ENCODE results near the gene GFI1B.
"Not testable (repeated sequence)": the region's sequence is repeated elsewhere in the genome, so short reads cannot be mapped to it uniquely, and the experiment has no call there.

GFI1B gene

DNA sequence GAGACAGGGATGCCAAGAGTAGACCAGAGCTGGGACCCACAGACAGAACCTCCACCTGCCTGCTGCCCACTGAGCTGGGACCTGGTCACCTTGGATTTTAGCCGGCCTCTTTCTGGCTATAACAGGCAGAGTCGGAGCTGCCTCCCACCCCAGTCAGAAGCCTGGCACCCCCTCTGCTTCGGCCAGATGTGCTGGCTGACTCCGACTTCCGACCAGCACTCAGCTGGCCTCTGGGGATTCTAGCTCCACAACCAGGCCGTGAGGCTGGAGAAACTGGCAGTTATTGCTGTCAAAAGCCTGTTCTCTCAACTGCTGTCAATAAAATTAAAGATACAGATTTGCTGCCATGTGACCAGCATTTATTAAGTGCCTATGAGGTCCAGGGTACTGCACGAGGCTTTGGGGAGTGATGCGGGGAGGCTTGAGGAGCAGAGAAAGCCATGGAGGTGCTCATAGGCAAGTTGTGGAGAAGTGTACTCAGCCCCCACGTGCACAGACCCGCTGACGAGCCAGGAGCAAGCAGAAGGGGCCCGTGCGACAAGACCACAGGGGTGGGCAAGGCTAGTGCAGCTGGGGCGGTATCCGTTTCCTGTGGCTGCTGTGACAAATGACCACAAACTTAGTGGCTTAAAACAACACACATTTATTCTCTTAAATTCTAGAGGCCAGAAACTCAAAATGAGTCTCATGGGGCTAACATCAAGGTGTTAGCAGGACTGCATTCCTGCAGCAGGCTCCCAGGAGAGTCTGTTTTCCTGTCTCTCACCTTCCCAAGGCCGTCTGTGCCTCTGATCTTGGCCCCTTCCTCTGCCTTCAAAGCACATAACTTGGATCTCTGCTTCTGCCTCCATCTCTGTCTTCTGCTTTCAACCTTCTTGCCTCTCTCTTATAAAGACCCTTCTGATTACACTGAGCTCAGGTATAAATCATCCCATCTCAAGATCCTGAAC, 13.1 kb downstream of the GFI1B start:
- no peak for DNase-seq (ENCODE audit: low read depth)

DNA sequence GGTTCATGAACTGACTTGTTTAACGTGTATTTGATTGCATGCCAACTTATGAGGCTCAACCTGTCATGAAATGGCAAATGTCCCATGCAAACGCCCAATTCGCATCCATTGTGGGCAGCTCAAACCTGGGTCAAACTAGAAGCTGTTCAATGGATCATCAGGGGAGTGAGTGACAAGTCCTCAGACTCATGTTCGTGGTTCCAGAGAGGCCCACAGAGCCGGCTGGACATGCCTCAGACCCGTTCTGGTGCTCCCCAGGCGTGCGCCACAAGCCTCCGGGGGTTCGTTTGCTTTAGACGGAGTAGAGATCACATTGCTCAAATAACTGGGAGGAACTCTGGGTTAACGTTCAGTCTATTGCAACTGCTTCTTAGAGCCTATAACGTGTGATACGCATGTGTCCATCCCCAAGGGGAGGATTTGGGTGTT, 15.0 kb downstream of the GFI1B start:
- DNase-seq (ENCODE audit: low read depth), result no peak

DNA sequence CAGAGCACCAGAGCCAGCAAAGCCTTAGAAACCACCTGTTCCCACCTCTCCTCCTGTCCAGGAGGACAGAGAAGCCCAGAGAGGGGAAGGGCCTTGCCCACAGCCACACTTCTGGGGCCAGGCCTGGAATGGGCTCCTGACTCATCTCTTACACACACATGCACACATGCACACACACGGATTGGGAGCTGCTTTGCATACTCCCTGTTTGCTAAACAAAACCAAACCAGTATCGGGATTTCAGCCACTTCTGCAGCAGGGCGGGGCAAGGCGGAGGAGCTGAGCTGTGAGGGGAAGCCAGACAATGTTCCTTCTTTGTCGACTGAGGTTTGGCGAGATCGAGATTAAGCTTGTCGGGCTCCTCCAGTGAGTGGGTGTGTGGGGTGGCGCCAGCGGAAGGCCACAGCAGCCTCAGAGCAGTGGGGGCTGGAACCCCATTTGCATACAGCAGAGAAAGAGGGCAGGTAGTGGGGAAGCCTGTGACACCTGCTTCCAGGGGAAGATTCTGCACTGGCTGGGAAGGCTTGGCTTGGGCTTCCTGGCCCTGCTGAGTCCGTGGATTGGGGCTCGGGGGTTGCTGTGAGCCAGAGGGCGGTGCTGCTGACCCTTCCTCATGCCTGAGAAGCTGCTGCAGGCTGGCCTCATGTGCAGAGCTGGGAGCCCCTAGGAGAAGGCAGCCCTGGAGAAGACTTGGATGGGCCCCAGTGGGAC, 16.1 kb downstream of the GFI1B start:
- no peak for DNase-seq (ENCODE audit: low read depth)

DNA sequence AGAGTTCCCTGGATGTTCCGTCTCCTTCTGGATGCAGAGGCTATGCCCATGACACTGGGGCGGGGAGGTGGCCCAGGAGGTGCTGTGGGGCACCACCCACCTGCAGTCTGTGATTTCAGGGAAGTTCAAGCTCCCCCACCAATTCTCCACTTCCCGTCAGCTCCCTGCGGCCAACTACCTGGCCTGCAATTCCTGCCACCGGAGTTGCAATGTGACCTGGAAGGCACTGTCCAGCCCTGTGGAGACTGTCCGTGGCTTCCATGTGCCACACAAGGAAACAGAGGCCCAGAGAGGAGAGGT, 16.6 kb downstream of the GFI1B start:
- DNase-seq (ENCODE audit: low read depth), result no peak

DNA sequence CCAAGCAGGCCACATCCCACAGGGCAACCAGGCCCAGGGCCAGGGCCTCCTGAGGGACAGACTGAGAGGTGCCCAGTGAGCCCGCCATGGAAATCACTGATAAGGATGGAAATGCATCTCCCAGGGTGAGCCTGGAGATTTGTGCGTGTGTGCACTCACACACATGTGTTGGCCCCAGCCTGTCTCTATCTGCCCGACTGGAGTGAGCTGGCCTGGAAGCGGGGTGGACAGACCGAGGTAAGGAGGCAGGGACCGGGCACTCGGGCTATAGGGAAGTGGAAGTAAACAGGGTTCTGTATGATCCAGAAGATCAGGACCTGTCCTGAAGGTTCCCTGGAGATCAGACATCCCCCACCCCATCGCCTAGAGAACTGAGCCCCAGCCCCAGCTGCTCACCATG, 17.4 kb downstream of the GFI1B start:
- DNase-seq (ENCODE audit: low read depth), result no peak

DNA sequence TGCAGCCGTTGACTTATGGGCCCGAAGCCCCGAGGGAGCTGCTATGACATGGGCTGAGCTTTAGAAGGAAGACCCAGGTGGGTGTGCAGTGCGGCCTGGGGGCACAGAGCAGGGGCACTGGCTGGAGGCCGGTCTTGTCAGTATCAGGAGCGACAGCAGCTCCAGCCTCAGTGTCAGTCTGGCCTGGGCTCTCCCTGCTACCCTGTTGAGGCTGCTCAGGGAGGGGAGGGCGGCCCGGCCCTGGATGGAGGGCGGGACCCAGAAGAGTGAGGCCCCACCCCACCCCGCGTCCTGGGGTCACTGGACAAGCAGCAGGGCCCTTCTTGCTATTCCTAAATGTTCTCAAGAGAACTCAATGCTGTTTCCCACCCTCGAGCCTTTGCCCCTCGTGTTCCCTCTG, 18.0 kb downstream of the GFI1B start:
- no peak for DNase-seq (ENCODE audit: low read depth)

DNA sequence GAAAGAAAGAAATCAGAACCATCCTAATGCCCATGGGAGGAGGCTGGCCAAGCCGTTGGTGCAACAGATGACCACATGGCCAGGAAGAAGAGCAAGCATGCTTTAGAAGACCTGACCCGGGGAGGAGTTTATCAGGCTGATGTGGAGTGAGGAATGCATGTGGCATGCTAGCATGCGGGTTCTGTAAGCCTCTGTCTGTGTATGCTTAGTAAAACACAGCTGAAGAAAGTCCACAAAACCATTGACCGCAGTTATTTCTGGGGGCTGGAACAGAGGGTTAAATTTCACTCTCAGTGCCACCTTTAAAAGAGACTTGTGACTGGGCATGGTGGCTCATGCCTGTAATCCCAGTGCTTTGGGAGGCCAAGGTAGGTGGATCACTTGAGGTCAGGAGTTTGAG, 19.1 kb downstream of the GFI1B start:
- DNase-seq (ENCODE audit: low read depth), result no peak

DNA sequence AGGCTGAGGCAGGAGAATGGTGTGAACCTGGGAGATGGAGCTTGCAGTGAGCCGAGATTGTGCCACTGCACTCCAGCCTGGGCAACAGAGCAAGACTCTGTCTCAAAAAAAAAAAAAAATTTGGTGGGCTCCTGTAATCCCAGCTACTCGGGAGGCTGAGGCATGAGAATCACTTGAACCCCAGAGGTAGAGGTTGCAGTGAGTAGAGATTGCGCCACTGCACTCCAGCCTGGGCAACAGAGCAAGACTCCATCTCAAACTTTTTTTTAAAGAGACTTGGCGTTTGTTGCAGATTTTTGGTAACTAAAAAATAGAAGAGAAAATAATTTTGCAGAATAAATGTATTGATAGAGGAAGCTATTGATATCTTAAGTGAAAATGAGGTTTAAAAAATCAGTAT, 19.7 kb downstream of the GFI1B start:
- not testable (repeated sequence) for DNase-seq (ENCODE audit: low read depth)

DNA sequence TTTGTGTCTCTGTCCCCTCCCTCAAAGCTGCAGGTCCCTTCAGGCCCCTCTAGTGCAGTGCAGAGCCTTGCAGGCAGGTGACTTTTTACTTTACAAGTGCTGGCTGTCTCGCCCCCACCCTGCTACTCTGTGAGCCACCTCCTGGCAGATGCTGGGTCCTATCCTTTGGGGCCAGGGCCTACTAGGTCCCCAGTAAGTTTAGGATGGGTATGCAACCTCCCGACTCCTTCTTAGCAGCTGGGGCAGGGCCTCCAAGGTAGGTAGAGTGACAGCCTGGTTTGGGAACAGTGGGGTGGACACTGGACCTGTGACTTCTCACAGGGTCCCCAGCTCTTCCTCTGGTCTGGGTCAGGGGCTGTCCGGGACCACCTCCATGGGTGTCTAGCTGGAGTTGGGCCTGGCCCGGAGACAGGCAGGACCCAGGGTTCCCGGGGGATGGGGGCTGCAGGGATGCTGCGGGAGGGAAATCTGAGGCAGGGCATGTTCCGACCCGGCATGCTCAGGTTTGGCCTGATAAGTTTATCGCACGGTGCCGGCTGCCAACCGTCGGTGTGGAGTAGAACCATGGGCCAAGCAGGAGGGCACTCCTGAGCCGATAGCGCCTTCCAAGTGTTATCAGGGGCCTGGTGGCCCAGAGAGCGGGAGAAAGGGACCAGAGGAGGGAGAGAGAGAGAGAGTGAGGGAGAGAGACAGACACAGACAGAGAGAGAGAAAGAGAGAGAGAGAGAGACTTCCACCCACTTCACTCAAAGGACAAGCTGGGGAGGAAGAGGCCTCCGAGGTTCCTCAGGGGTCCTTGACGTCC, 20.5 kb downstream of the GFI1B start:
- DNase-seq (ENCODE audit: low read depth), result no peak

DNA sequence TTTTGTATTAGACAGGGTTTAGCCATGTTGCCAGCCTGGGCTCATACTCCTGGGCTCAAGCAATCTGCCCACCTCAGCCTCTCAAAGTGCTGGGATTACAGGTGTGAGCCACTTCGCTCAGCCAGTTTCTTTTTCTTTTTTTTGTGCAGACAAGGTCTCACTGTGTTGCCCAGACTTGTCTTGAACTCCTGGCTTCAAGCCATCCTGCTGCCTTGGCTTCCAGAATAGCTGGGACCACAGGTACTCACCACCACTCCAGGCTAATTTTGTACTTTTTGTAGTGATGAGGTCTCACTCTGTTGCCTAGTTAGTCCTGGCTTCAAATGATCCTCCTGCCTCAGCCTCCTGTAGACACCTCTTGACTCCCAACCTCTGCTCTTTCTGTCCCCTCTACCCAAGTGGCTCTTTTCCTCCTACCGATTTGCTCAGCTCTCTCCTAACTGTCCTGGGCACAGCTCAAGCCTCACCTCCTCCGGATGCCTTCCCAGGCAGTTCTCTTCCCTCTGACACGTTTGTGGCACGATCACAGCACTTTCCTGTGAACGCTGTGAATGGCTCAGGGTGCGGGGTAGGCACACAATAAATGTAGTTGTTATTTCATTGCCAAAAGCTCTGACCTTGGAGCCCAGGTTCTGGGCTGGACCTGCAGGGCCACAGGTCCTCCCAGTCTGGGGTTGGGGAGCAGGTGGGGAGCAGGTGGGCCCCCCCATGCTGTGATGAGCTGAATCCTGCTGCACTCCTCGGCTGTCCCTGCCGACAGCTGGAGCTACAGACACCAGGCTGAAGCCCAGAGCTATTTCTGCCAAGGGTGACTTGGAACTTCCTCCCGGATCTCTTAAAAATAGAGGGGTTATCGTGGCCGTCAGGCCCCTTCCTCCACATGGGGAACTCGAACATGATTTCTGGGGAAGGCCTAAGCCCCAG, 23.9 kb downstream of the GFI1B start:
- DNase-seq (ENCODE audit: low read depth), result no peak

DNA sequence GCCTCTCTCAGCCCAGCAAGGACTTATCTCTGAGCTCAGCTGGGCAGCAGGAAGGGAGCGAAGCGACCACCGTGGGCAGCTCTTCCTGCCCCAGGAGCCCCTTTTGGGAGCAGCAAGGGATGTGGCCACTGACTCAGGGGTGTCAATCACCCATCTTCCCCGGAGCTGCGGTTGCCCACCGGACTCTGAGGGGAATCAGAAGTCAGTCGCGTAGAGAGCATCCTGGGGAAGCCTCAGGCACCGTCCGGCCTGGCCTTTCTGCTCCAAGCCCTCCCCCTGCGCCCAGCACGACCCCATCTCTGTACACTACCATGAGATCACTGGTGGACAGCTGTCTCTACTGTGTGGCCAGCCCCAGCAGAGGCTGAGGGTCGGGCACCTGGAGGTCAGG, 24.6 kb downstream of the GFI1B start:
- DNase-seq (ENCODE audit: low read depth), result no peak

DNA sequence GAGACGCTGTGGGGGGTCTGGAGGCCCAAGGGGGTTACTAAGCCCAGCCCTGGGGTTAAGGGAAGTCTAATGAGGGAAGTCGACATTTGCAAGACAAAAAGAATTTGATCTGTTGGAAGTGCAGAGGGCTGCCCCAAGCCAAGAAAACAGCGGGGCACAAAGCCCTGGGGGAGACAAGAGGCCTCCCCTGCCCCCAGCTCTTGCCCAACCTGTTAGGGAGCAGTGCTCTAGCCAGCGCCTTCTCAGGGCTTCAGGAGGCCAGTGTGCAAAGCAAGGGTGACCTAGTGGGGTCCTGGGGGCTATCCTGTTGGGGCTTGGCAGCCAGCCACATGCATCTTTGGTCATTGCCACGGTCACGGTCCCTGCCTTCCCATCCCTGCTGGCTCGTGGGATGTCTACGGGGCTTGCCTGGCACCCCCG, 25.2 kb downstream of the GFI1B start:
- no peak for DNase-seq (ENCODE audit: low read depth)

DNA sequence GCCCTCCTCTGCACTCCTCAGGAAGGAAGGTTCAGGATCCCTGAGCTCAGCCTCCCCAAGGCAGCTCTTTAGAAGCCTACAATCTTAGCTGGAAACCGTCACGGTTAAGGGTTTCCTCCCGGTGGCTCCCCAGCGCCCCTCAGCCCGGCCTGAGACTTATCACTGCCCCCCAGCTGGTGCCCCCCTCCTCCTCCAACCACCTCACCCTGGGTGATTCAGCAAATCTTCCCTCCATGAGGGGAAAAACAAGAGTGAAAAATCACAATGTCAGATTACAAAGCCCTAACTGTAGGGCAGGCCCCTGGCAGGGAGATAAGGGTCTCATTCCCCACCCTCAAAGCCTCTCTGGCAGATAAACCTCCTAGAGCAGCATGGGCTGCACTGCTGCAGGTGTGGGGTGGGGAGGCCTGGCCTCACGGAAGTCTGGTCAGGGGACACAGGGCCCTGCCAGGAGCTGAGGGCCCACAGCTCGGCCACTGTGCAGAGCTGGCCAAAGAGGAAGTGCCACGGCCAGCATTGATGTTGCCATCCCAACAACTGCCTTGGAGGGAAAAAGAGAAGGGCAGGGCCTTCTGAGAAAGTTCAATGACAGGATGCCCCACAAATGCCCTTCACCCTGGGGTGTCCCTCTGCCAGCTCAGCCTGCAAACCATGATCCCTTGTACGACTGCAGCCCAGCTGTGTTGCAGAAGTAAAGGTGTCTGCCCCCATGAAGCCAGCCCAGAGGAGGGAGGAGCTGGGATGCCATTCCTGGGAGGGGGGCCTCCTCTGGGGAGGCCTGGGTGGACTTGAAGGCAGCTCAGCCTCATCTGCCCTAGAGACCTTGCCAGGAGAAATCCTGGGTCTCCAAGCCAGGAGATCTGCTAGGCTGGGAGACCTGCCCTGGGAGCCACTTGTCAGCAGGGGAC, 25.9 kb downstream of the GFI1B start:
- DNase-seq (ENCODE audit: low read depth), result no peak

DNA sequence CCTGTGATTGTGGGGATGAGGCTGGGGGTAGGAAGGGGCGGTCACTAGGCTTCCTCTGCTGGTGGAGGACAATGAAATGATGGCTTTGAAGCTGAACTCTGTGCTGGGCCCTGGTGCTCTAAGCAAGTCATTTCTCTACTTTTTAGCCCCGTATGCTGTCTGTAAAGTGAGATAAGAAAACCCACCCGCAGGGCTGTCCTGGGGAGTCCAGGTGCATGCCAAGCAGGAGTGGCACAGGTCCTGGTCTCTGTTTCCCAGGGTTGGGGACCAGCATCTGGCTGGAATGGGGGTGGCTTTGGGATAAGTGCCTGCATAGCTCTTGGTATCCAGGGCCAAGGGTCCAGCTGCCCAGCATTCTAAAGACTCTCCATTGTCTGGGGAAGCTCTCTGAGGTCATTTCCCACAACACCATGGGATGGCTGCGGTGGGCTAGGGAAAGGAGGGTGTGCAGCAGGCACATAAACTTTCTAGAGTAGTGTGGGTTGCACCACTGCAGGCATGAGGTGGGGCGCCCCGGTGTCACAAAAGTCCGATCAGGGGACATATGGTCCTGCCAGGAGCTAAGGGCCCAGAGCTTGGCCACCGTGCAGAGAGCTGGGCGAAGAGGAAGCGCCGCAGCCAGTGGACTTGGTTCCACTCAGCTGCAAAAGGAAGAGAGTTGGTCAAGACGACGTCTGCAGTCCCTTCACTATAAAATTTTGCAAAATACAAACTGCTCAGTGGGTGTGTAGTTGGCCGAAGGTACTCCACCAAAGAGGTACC, 26.7 kb downstream of the GFI1B start:
- no peak for DNase-seq (ENCODE audit: low read depth)

DNA sequence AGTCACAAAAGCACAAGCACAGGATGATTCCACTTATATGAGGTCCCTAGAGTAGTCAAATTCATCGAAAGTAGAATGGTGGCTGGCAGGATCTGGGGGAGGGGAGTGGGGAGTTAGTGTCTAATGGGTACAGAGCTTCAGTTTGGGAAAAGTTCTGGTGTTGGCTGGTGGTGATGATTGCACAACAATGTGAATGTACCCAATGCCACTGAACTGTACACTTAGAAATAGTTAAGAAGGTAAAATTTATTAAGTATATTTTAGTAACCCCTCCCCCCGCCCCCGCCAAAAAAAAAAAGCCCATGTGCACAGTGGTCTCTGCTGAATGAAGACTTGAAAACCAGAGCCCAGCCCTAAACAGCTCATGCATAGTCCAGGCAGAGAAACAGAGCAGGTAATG, 27.5 kb downstream of the GFI1B start:
- no peak for DNase-seq (ENCODE audit: low read depth)

DNA sequence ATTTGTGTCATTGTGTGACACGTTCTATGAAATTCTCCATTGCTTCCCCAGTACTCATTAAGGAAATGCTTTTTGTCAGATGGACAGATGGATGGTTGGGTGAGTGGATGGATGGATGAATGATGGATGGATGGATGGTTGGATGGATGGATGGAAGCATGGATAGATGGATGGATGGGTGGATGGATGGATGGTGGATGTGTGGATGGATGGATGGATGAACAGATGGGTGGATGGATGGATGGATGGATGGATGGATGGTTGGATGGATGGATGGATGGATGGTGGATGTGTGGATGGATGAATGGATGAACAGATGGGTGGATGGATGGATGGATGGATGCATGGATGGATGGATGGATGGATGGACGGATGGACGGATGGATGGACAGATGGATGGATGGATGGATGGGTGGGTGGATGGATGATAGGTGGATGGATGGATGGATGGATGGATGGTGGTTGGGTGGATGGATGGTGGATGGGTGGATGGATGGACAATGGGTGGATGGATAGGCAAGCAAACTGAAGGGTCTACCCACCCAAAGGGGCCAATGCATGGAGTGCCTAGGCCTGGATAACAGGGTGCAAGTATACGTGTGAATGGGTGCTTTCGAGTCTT, 28.3 kb downstream of the GFI1B start:
- no peak for DNase-seq (ENCODE audit: low read depth)

DNA sequence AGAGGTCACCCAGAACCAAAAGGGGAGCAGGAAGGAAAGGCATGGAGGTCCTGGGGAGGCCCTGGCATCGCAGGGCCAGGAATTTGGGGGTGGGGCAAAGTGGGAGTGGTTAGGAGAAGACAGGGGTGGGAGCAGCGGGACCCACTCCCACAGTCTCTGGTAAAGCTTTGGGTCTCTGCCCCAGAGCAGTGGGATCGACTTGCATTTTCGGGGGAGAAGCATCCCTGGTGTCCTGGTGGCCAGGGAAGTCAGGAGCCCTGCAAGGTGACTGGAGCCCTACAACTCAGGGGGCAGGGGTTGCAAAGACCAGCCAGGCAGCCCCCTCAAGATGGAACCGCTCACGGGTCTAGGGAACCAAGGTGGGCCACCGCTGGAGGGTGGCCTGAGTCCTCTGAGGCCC, 29.9 kb downstream of the GFI1B start:
- DNase-seq (ENCODE audit: low read depth), result no peak

DNA sequence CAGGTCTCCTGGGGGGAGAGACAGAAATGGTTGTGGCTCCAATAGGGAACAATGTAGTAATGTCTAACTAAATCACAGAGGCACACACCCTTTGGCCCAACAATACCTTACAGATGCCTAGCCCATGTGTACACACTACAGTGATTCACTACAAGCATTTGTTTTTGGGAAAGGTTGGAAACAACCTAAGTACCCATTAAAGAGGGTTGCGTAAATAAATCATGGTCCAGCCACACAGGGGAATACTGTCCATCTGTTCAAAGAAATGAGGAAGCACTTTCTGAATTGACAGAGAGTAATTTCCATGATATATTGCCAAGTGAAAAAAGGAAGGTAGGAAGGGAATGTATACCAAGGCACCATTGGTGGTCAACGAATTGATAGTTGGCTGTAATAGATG, 30.3 kb downstream of the GFI1B start:
- DNase-seq (ENCODE audit: low read depth), result no peak

DNA sequence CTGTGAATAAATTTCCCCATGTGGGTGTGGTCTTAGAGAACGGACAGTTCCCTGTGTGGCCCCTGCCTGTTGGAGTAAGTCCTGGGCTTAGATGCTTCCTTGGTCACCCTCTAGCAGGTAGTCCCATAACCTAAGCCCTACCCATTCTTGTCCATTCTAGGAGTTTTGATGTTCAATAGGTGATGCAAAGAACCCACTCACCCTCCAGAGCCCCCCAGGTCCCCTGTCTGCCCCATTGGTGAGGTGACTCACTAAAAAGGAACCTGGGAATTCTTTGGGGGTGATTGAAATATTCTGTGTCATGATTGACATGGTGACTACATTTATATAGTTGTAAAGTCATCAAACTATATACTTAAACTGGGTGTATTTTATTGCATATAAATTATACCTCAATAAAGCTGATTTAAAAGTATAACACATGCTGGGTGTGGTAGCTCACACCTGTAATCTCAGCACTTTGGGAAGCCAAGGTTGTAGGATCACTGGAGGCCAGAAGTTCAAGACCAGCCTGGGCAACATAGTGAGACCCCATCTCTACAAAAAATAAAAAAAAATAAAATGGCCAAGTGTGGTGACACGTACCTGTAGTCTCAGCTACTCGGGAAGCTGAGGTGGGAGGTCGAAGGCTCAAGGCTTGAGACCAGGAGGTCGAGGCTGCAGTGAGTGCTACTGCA, 31.6 kb downstream of the GFI1B start:
- no peak for DNase-seq (ENCODE audit: low read depth)
